Astrocyte of the cerebellum (primary cell): ENCODE results near the gene MICA.
"Not testable (repeated sequence)": the region's sequence is repeated elsewhere in the genome, so short reads cannot be mapped to it uniquely, and the experiment has no call there.

Experiments used
- DNase-seq: peaks from one replicate; pipeline ENCODE4 v3.0.0-alpha.2; 2011; ENCODE audit warnings: low read depth
- H3K4me3 ChIP-seq: 2 replicates; pipeline ENCODE4 v1.5.1; 2011; ENCODE audit warnings: mild to moderate bottlenecking, low read depth, low read length, moderate library complexity
- CTCF ChIP-seq: IDR thresholded peaks from 2 replicates; pipeline ENCODE4 v1.5.1; 2012; ENCODE audit warnings: low read length, low read depth, moderate library complexity, mild to moderate bottlenecking; ENCODE audit errors: missing control alignments
- in situ Hi-C: cut with HindIII; loops from 2 replicates; pipeline ENCODE4 v1.10.0; 2017; ENCODE audit warnings: low sequenced_read_pairs

The MICA gene

GRCh38 chr6:31365864-31366263, 37.5 kb upstream of the MICA start:
- DNase-seq = no peak
- in situ Hi-C loops = no loop called here
- TF ChIP-seq CTCF = no peak
- no peak overlapping the region for H3K4me3 ChIP-seq

- peak overlapping the region; percentile 14 for H3K4me3 ChIP-seq
- peak; percentile 91 for TF ChIP-seq CTCF
- peak; percentile 71 for DNase-seq
- in situ Hi-C loops = no loop called here
Measured at GRCh38 chr6:31366693-31367470, 36.5 kb upstream of the MICA start.

- no peak for DNase-seq
- no peak overlapping the region for H3K4me3 ChIP-seq
- in situ Hi-C loops = no loop called here
- TF ChIP-seq CTCF = no peak
Measured at GRCh38 chr6:31368461-31368860, 34.9 kb upstream of the MICA start.

GRCh38 chr6:31374118-31374517, 29.3 kb upstream of the MICA start:
- H3K4me3 ChIP-seq, in situ Hi-C loops, DNase-seq: not testable (repeated sequence)

GRCh38 chr6:31375699-31376098, 27.7 kb upstream of the MICA start:
- no peak overlapping the region for H3K4me3 ChIP-seq
- no peak for DNase-seq
- in situ Hi-C loops = no loop called here
- TF ChIP-seq CTCF = no peak

- no peak for DNase-seq
- in situ Hi-C loops = no loop called here
- H3K4me3 ChIP-seq = no peak overlapping the region
- no peak for TF ChIP-seq CTCF
Measured at GRCh38 chr6:31377029-31377428, 26.4 kb upstream of the MICA start.

- in situ Hi-C loops = no loop called here
- TF ChIP-seq CTCF = no peak
- DNase-seq = no peak
- H3K4me3 ChIP-seq = no peak overlapping the region
Measured at GRCh38 chr6:31378062-31378720, 25.2 kb upstream of the MICA start.
